Activated CD4-positive, alpha-beta T cell treated with anti-CD3 and anti-CD28 coated beads, Interleukin-2, amount 10 ng/mL, durations not matched to agents 7 days and 5 days (primary cell): Measurements from ENCODE around the gene CCIN. TPM values are rescaled to one million over a fixed set of nuclear protein-coding genes. Genes with fewer than 3 reads are reported as not detected.
"Not testable (repeated sequence)": the region's sequence is repeated elsewhere in the genome, so short reads cannot be mapped to it uniquely, and the experiment has no call there.

ENCODE experiments used
- CTCF ChIA-PET: fragments of 350-600 bp; sonication (Branson Sonifier 250); formaldehyde crosslinking; loops from one replicate; lab custom pipeline; 2021; ENCODE audit warnings: antibody characterized with exemption; lab: Charles Lee
- POLR2A ChIA-PET: fragments of 350-600 bp; sonication (Branson Sonifier 250); formaldehyde crosslinking; loops from one replicate; lab custom pipeline; 2021; ENCODE audit warnings: antibody characterized with exemption; lab: Charles Lee
- DNase-seq: peaks from one replicate; pipeline ENCODE4 v3.0.0-alpha.2; 2020
- H3K27ac Mint-ChIP-seq: one replicate; pipeline ENCODE4 v1.8.0; 2021; ENCODE audit warnings: mild to moderate bottlenecking, moderate library complexity, mixed read lengths
- H3K27me3 Mint-ChIP-seq: one replicate; pipeline ENCODE4 v1.8.0; 2021; ENCODE audit warnings: mixed read lengths
- H3K36me3 Mint-ChIP-seq: one replicate; pipeline ENCODE4 v1.8.0; 2021; ENCODE audit warnings: low read depth, mixed read lengths
- H3K4me1 Mint-ChIP-seq: one replicate; pipeline ENCODE4 v1.8.0; 2021; ENCODE audit warnings: mixed read lengths
- H3K4me3 Mint-ChIP-seq: one replicate; pipeline ENCODE4 v1.8.0; 2021; ENCODE audit warnings: mild to moderate bottlenecking, moderate library complexity, mixed read lengths
- H3K9me3 Mint-ChIP-seq: one replicate; pipeline ENCODE4 v1.8.0; 2021; ENCODE audit warnings: mixed read lengths
- total RNA-seq, 2 experiments: library from RNA; stranded (reverse); gene quantifications; one replicate each; pipeline ENCODE4 v1.2.3, GENCODE V29; 2021

The CCIN gene
- total RNA-seq, result under 1 TPM in 1 of 2 experiments, not detected in 1; 0.17 TPM

- H3K36me3 Mint-ChIP-seq, result no peaks in the 10 kb centered on the region
- no peak within 1 kb of the TSS for H3K27ac Mint-ChIP-seq
- H3K4me3 Mint-ChIP-seq, result no peak within 1 kb of the TSS
- H3K4me1 Mint-ChIP-seq, result peaks cover 13% of the 10 kb centered on the region
- no peak for DNase-seq
- ChIA-PET POLR2A (no interaction called here), CTCF (interaction anchor here (1.1 to 7.9 kb wide), 8 partner anchors 18 to 68 kb away, joined by 3 to 91 read pairs (median 4); partner anchors contain the start of gene CLTA)
- H3K27me3 Mint-ChIP-seq, result peaks cover 7% of the 10 kb centered on the region
- no peaks in the 10 kb centered on the region for H3K9me3 Mint-ChIP-seq
Observed at GRCh38 chr9:36169166-36169565, at the start of gene CCIN. TSS of gene CCIN (plus strand) at chr9:36169388. CDS start at chr9:36169503, 115 bp downstream.

- Mint-ChIP-seq H3K4me1 (no peaks in the 10 kb centered on the region), H3K27me3 (no peaks in the 10 kb centered on the region), H3K4me3 (no peak overlapping the region), H3K36me3 (peaks cover 2% of the 10 kb centered on the region), H3K9me3 (no peaks in the 10 kb centered on the region), H3K27ac (no peak overlapping the region)
- CTCF ChIA-PET, result interaction anchor here (1.0 to 2.0 kb wide), 3 partner anchors 14 to 17 kb away, joined by 4 to 14 read pairs (median 4); no protein-coding TSS in a partner anchor
- no peak for DNase-seq
- POLR2A ChIA-PET, result no interaction called here
Observed at GRCh38 chr9:36119476-36119875, 49.7 kb upstream of the CCIN start.

GRCh38 chr9:36120705-36121104, 48.5 kb upstream of the CCIN start:
- peaks cover 3% of the 10 kb centered on the region for H3K4me1 Mint-ChIP-seq
- no peak overlapping the region for H3K4me3 Mint-ChIP-seq
- CTCF ChIA-PET, result no interaction called here
- H3K36me3 Mint-ChIP-seq, result peaks cover 2% of the 10 kb centered on the region
- no peaks in the 10 kb centered on the region for H3K27me3 Mint-ChIP-seq
- H3K9me3 Mint-ChIP-seq, result no peaks in the 10 kb centered on the region
- H3K27ac Mint-ChIP-seq, result no peak overlapping the region
- no peak for DNase-seq
- POLR2A ChIA-PET, result no interaction called here

- H3K4me3 Mint-ChIP-seq, result no peak overlapping the region
- ChIA-PET POLR2A (no interaction called here), CTCF (no interaction called here)
- H3K4me1 Mint-ChIP-seq, result peaks cover 5% of the 10 kb centered on the region
- no peaks in the 10 kb centered on the region for H3K9me3 Mint-ChIP-seq
- peaks cover 2% of the 10 kb centered on the region for H3K36me3 Mint-ChIP-seq
- H3K27me3 Mint-ChIP-seq, result no peaks in the 10 kb centered on the region
- DNase-seq, result no peak
- no peak overlapping the region for H3K27ac Mint-ChIP-seq
Observed at GRCh38 chr9:36121971-36122370, 47.2 kb upstream of the CCIN start.

- CTCF ChIA-PET, result interaction anchor here (0.6 to 1.5 kb wide), 3 partner anchors 16 to 29 kb away, joined by 3 to 6 read pairs (median 5); no protein-coding TSS in a partner anchor
- no peak overlapping the region for H3K27ac Mint-ChIP-seq
- POLR2A ChIA-PET, result no interaction called here
- H3K36me3 Mint-ChIP-seq, result peaks cover 2% of the 10 kb centered on the region
- H3K27me3 Mint-ChIP-seq, result no peaks in the 10 kb centered on the region
- no peak for DNase-seq
- no peak overlapping the region for H3K4me3 Mint-ChIP-seq
- H3K4me1 Mint-ChIP-seq, result peaks cover 20% of the 10 kb centered on the region
- no peaks in the 10 kb centered on the region for H3K9me3 Mint-ChIP-seq
Observed at GRCh38 chr9:36123515-36123914, 45.7 kb upstream of the CCIN start.

- Mint-ChIP-seq H3K4me1 (peaks cover 20% of the 10 kb centered on the region), H3K27me3 (no peaks in the 10 kb centered on the region), H3K9me3 (no peaks in the 10 kb centered on the region), H3K4me3 (no peak overlapping the region), H3K27ac (no peak overlapping the region), H3K36me3 (peaks cover 2% of the 10 kb centered on the region)
- CTCF ChIA-PET, result interaction anchor here (1.1 to 1.5 kb wide), 6 partner anchors 10 to 38 kb away, joined by 3 to 6 read pairs (median 3); partner anchors contain the start of gene GLIPR2
- no peak for DNase-seq
- POLR2A ChIA-PET, result no interaction called here
Observed at GRCh38 chr9:36125062-36125855, 43.9 kb upstream of the CCIN start.

- H3K27me3 Mint-ChIP-seq, result no peaks in the 10 kb centered on the region
- H3K4me1 Mint-ChIP-seq, result peaks cover 20% of the 10 kb centered on the region
- CTCF ChIA-PET, result interaction anchor here (1.1 to 1.3 kb wide), 2 partner anchors 9 to 37 kb away, joined by 3 read pairs; no protein-coding TSS in a partner anchor
- no peak overlapping the region for H3K4me3 Mint-ChIP-seq
- POLR2A ChIA-PET, result no interaction called here
- no peak overlapping the region for H3K27ac Mint-ChIP-seq
- H3K9me3 Mint-ChIP-seq, result no peaks in the 10 kb centered on the region
- no peak for DNase-seq
- peaks cover 2% of the 10 kb centered on the region for H3K36me3 Mint-ChIP-seq
Observed at GRCh38 chr9:36126016-36126730, 43.0 kb upstream of the CCIN start.

GRCh38 chr9:36127652-36128244, 41.4 kb upstream of the CCIN start:
- H3K9me3 Mint-ChIP-seq, result no peaks in the 10 kb centered on the region
- H3K27me3 Mint-ChIP-seq, result peaks cover 5% of the 10 kb centered on the region
- no peak overlapping the region for H3K4me3 Mint-ChIP-seq
- ChIA-PET POLR2A (no interaction called here), CTCF (interaction anchor here (0.9 kb wide), 1 partner anchor 28 kb away, joined by 3 read pairs; no protein-coding TSS in a partner anchor)
- H3K36me3 Mint-ChIP-seq, result no peaks in the 10 kb centered on the region
- peak overlapping the region; percentile 9 for H3K27ac Mint-ChIP-seq
- H3K4me1 Mint-ChIP-seq, result peaks cover 20% of the 10 kb centered on the region
- no peak for DNase-seq

- POLR2A ChIA-PET, result no interaction called here
- H3K27me3 Mint-ChIP-seq, result peaks cover 6% of the 10 kb centered on the region
- H3K36me3 Mint-ChIP-seq, result no peaks in the 10 kb centered on the region
- DNase-seq, result no peak
- H3K9me3 Mint-ChIP-seq, result no peaks in the 10 kb centered on the region
- H3K4me3 Mint-ChIP-seq, result no peak overlapping the region
- CTCF ChIA-PET, result no interaction called here
- H3K27ac Mint-ChIP-seq, result no peak overlapping the region
- peaks cover 20% of the 10 kb centered on the region for H3K4me1 Mint-ChIP-seq
Observed at GRCh38 chr9:36128349-36128748, 40.8 kb upstream of the CCIN start.

GRCh38 chr9:36129139-36129538, 40.0 kb upstream of the CCIN start:
- Mint-ChIP-seq H3K9me3 (no peaks in the 10 kb centered on the region), H3K4me3 (no peak overlapping the region), H3K4me1 (peaks cover 20% of the 10 kb centered on the region), H3K27ac (no peak overlapping the region), H3K27me3 (peaks cover 6% of the 10 kb centered on the region), H3K36me3 (no peaks in the 10 kb centered on the region)
- DNase-seq, result no peak
- ChIA-PET POLR2A (no interaction called here), CTCF (interaction anchor here (1.1 to 1.4 kb wide), 2 partner anchors 40 to 44 kb away, joined by 3 read pairs; partner anchors contain the start of gene CCIN)

- ChIA-PET CTCF (interaction anchor here (1.8 kb wide), 1 partner anchor 26 kb away, joined by 3 read pairs; no protein-coding TSS in a partner anchor), POLR2A (interaction anchor here (0.6 kb wide), 1 partner anchor 32 kb away, joined by 4 read pairs; no protein-coding TSS in a partner anchor)
- H3K4me1 Mint-ChIP-seq, result peaks cover 24% of the 10 kb centered on the region
- H3K27me3 Mint-ChIP-seq, result peaks cover 20% of the 10 kb centered on the region
- H3K4me3 Mint-ChIP-seq, H3K27ac Mint-ChIP-seq, H3K36me3 Mint-ChIP-seq, DNase-seq, H3K9me3 Mint-ChIP-seq: not testable (repeated sequence)
Observed at GRCh38 chr9:36131666-36132065, 37.5 kb upstream of the CCIN start.

GRCh38 chr9:36132086-36132485, 37.1 kb upstream of the CCIN start:
- CTCF ChIA-PET, result interaction anchor here (1.1 kb wide), 2 partner anchors 18 to 63 kb away, joined by 3 read pairs; no protein-coding TSS in a partner anchor
- H3K27me3 Mint-ChIP-seq, result peaks cover 20% of the 10 kb centered on the region
- H3K4me1 Mint-ChIP-seq, result peaks cover 23% of the 10 kb centered on the region
- no peaks in the 10 kb centered on the region for H3K9me3 Mint-ChIP-seq
- no peak for DNase-seq
- no peak overlapping the region for H3K27ac Mint-ChIP-seq
- H3K4me3 Mint-ChIP-seq, result no peak overlapping the region
- H3K36me3 Mint-ChIP-seq, result no peaks in the 10 kb centered on the region
- POLR2A ChIA-PET, result no interaction called here
